Measurements from ENCODE around the gene KMT2D.

GRCh38 chr12:49015196-49015595 is 45.4 kb downstream of the KMT2D start:
- no peak for TF ChIP-seq CTCF (IDR thresholded peaks at IDR 0.05; ENCODE audit: low read length)
- no peak for TF ChIP-seq EZH2 (IDR thresholded peaks at IDR 0.05; ENCODE audit: borderline replicate concordance, low read length)
